HAP-1 (cell line): Measurements from ENCODE around the gene GTF2F2.
"Not testable (repeated sequence)": the region's sequence is repeated elsewhere in the genome, so short reads cannot be mapped to it uniquely, and the experiment has no call there.

Source experiments
- DNase-seq, 2 experiments: peaks; one replicate each; pipeline ENCODE4 v3.0.0-alpha.2; 2016 to 2020; ENCODE audit warnings: low spot score in 2 of 2
- H3K27me3 ChIP-seq: fragments of 250-450 bp; sonication (Bioruptor Pico); 2 replicates; pipeline ENCODE4 v1.5.1; 2020; ENCODE audit warnings: low read depth, mild to moderate bottlenecking, moderate library complexity
- H3K36me3 ChIP-seq: fragments of 250-450 bp; sonication (Bioruptor Pico); replicated peaks from 2 replicates; pipeline ENCODE4 v1.5.1; 2020; ENCODE audit warnings: mild to moderate bottlenecking
- H3K4me1 ChIP-seq: fragments of 250-450 bp; sonication (Bioruptor Pico); 2 replicates; pipeline ENCODE4 v1.5.1; 2020; ENCODE audit warnings: mild to moderate bottlenecking
- H3K4me3 ChIP-seq: fragments of 250-450 bp; sonication (Bioruptor Pico); 2 replicates; pipeline ENCODE4 v1.5.1; 2020; ENCODE audit warnings: mild to moderate bottlenecking, moderate library complexity
- H3K9me3 ChIP-seq: fragments of 250-450 bp; sonication (Bioruptor Pico); 2 replicates; pipeline ENCODE4 v1.5.1; 2020; ENCODE audit warnings: mild to moderate bottlenecking, moderate library complexity
- in situ Hi-C: fragments of 300-500 bp; cut with MboI; formaldehyde crosslinking; loops from 3 replicates; pipeline ENCODE4 v1.14.3; 2020; ENCODE audit warnings: low sequenced_read_pairs, inconsistent platforms, mixed read lengths

Gene GTF2F2

DNA sequence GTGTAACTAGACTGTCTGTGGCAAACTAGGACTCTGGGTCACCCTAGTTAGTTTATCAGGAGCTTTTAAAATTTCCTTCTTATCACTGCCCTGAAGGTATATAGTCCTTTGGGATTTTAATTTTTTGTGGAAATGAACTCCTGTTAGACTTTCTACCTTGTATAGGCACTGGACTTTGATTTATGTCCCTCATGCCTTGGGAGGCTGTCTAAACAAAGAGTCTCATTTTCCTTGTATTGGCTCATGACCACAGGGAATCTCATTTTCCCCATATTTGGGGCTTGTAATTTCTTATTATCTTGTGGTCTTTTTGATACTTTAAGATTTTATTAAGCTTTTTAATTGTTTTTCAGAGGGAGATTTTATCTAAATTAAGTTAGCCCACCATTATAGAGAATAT lies 59.1 kb downstream of the GTF2F2 start:
- DNase-seq, result no peak
- Histone ChIP-seq H3K4me3 (no peak overlapping the region), H3K9me3 (no peaks in the 10 kb centered on the region), H3K27me3 (no peaks in the 10 kb centered on the region), H3K36me3 (no peaks in the 10 kb centered on the region; the same call in 1 of the 2 replicates), H3K4me1 (no peaks in the 10 kb centered on the region)
- in situ Hi-C loops, result no loop called here

DNA sequence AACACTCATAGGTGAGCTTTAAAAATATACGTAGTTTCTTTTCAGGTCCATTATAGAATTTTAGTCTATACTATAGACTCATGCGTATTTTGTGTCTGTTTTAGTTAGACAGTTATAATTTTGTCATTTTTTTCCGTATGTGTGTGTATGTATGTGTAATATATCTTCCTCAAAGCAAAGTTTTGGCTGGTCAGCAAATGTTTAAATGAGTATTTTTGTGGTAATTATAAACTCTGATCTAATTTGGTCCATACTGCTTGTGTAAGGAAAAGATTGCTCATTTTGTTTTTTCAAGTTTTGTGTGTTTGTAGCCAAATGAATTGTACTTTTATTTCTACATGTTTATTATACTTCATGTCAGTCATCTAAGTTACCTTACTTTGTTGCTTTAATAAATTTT lies 60.0 kb downstream of the GTF2F2 start:
- DNase-seq, result no peak
- Histone ChIP-seq H3K4me3 (no peak overlapping the region), H3K9me3 (no peaks in the 10 kb centered on the region), H3K36me3 (no peaks in the 10 kb centered on the region; the same call in 1 of the 2 replicates), H3K4me1 (no peaks in the 10 kb centered on the region), H3K27me3 (no peaks in the 10 kb centered on the region)
- in situ Hi-C loops, result no loop called here

DNA sequence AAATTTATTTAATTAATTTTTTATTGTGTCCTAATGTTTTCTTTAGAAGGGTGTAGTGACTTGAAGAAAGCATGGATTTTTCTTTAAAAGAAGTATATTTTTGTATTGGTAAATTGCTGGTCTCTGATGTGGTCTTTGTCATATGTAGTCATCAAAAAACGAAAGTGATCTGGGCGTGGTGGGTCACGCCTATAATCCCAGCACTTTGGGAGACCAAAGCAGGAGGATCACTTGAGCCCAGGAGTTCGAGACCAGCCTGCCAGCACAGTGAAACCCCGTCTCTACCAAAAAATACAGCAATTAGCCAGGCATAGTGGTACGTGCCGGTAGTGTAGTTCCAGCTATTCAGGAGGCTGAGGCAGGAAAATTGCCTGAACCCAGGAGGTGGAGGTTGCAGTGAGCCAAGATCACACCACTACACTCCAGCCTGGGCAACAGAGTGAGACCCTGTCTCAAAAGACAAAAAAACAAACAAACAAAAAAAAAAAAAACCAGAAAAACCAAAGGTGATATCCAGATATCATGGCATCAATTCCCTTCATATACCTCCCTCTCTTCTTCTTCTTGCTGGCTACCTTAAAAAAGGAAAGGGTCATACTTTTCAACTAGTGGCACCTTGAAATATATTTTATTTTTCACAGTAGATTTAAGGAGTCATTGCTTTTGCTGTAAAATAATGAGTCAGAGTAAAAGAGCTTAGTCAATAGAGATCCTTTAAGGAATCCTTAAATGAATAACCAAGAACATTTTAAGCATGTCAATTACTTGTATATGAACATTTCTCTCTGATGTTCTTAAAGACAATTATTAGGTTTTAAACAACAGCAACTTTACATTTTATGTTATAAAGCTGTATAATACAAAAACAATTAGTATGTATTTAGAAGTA lies 60.6 kb downstream of the GTF2F2 start:
- Histone ChIP-seq H3K4me1 (no peaks in the 10 kb centered on the region), H3K9me3 (no peaks in the 10 kb centered on the region), H3K4me3 (no peak overlapping the region), H3K27me3 (no peaks in the 10 kb centered on the region), H3K36me3 (no peaks in the 10 kb centered on the region; the same call in 1 of the 2 replicates)
- DNase-seq, result no peak
- in situ Hi-C loops, result no loop called here

DNA sequence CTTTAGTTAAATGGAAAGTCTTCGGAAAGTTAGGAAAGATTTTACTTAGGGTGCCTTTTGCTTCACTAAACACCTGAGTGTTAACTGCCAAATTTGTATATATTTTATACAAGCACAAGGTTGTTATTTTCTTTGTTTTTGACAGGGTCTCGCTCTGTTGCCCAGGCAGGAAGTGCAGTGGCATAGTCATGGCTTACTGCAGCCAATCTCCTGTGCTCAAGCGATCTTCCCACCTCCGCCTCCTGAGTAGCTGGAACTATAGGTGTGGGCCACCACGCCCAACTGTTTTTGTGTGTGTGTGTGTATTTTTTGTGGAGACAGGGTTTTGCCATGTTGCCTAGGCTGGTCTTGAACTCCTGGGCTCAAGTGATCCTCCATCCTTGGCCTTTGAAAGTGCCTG lies 64.4 kb downstream of the GTF2F2 start:
- H3K27me3 ChIP-seq, result no peaks in the 10 kb centered on the region
- DNase-seq, result no peak
- H3K9me3 ChIP-seq, result no peaks in the 10 kb centered on the region
- no peaks in the 10 kb centered on the region for H3K4me1 ChIP-seq
- no peak overlapping the region for H3K4me3 ChIP-seq
- in situ Hi-C loops, result no loop called here
- H3K36me3 ChIP-seq, result no peaks in the 10 kb centered on the region; the same call in 1 of the 2 replicates

DNA sequence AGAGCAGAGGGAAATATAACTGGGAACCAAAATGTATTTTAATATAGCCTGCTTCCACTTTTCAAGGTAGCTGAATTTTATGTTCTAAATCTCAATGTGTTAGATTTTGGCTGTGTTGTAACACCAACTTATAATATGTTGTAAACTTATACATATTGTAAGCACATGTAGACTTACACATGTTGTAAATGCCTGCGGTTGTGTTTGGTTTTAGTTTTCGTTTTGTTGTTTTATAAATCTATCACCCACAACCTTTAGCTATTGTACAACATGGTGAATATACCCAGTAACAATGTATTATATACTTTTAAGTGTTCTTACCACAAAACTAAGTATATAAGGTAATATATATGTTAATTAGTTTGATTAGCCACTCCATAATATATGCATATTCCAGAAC lies 65.0 kb downstream of the GTF2F2 start:
- Histone ChIP-seq H3K27me3 (no peaks in the 10 kb centered on the region), H3K4me1 (no peaks in the 10 kb centered on the region), H3K9me3 (no peaks in the 10 kb centered on the region), H3K4me3 (no peak overlapping the region), H3K36me3 (no peaks in the 10 kb centered on the region; the same call in 1 of the 2 replicates)
- in situ Hi-C loops, result no loop called here
- no peak for DNase-seq

DNA sequence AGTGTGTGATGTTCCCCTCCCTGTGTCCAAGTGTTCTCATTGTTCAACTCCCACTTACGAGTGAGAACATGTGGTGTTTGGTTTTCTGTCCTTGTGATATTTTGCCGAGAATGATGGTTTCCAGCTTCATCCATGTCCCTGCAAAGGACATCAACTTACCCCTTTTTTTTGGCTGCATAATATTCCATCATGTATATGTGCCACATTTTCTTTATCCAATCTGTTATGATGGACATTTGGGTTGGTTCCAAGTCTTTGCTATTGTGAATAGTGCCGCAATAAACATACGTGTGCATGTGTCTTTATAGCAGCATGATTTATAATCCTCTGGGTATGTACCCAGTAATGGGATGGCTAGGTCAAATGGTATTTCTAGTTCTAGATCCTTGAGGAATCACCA lies 68.8 kb downstream of the GTF2F2 start:
- in situ Hi-C loops, H3K27me3 ChIP-seq, H3K9me3 ChIP-seq, H3K36me3 ChIP-seq, DNase-seq, H3K4me3 ChIP-seq: not testable (repeated sequence)
- H3K4me1 ChIP-seq, result peaks cover 15% of the 10 kb centered on the region

DNA sequence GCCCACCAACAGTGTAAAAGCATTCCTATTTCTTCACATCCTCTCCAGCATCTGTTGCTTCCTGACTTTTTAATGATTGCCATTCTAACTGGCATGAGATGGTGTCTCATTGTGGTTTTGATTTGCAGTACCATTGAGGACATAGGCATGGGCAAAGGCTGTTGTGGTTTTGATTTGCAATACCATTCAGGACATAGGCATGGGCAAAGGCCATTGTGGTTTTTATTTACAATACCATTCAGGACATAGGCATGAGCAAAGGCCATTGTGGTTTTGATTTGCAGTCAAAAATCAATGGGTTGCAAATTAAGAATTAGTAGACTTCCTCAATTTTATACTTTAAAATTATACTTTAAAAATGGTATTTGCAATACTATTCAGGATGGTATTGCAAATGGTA lies 69.2 kb downstream of the GTF2F2 start:
- H3K27me3 ChIP-seq, in situ Hi-C loops: not testable (repeated sequence)

DNA sequence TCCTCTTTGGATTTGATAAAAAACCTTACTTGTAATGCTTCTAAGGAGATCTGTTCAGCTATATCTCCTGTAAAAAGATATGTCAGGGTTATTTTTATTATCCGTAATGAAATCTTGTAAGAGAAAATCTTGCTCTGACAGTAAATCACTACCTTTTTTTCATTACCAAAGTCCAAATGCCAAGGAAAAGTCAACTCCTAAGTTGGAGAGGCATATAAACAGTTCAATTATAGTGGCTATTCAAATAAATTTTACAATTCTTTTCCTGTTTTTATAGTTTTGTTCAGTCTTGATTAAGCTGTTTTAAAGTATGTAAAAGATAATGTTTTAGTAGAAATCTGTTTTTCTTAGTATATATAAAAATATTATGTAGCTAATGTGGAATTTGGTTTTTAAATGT lies 71.6 kb downstream of the GTF2F2 start:
- Histone ChIP-seq H3K27me3 (no peaks in the 10 kb centered on the region), H3K9me3 (no peaks in the 10 kb centered on the region), H3K36me3 (no peaks in the 10 kb centered on the region), H3K4me3 (no peak overlapping the region), H3K4me1 (peaks cover 18% of the 10 kb centered on the region)
- in situ Hi-C loops, result no loop called here
- DNase-seq, result no peak

More for the DNA sequence above, 69.2 kb downstream of the GTF2F2 start:
- H3K9me3 ChIP-seq, DNase-seq, H3K36me3 ChIP-seq, H3K4me3 ChIP-seq: not testable (repeated sequence)
- H3K4me1 ChIP-seq, result peaks cover 15% of the 10 kb centered on the region

DNA sequence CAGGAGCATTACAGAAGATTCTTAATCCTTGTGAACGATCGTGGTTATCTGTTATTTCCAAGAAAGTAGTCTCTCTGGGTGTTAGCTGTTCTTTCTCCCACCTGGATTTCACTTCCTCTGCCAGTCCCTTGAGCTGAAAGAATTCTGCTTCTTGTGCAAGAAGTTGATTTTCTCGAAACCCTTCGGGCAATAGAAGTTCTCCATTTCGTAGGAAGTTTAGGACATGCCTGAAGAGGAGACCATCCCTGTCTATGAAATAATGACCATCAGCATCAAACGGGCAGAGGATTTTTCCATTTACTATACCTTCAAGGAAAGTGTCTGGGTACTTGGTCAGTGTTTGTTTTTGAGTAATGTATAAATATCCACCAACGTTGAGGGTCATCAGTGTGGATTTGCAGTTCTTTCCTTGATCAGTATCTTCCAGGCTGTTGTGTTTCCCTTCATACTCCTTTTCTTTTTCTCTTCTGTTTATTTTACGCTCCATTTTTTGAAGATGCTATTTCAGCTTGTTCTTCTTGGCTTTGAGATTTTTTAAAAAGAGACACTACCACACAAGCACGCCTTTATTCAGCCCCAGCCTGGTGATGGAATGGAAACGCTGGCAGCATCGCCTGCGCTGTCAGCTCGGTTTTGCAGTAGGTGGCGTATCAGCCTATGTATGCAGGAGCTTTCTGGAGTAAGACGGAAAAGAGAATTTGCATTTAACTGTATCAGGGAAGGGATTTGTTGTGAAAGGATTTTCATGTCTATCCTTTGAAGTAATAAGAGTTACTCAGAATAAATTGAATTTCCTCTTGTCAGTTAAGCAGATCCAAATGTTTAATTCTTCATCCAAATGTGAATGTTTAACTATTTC lies 74.0 kb downstream of the GTF2F2 start:
- peaks cover 18% of the 10 kb centered on the region for H3K4me1 ChIP-seq
- no peak overlapping the region for H3K4me3 ChIP-seq
- in situ Hi-C loops, result no loop called here
- DNase-seq, result peak; percentile 55 to 57
- no peaks in the 10 kb centered on the region for H3K27me3 ChIP-seq
- no peaks in the 10 kb centered on the region for H3K9me3 ChIP-seq
- no peaks in the 10 kb centered on the region; the same call in 1 of the 2 replicates for H3K36me3 ChIP-seq

DNA sequence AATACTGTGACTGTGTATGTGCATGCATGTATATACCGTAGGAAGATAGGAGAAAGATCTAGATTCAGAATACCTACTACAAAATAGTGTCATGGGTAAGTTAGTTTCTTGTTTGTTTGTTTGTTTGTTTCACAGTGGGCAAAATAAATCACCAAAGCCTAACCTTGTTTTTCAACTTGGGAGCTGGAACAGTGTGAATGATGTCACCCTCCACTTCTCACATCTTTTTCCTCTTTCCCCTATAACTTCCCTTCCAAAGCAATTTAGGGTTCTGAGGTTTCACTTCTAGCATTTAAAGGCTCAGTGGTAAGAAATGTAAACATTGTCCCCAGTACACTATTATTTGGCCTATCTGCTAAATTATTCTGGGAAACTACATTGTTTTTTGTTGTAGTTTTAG lies 75.1 kb downstream of the GTF2F2 start:
- no peaks in the 10 kb centered on the region for H3K27me3 ChIP-seq
- in situ Hi-C loops, result no loop called here
- no peak for DNase-seq
- H3K9me3 ChIP-seq, result no peaks in the 10 kb centered on the region
- H3K36me3 ChIP-seq, result no peaks in the 10 kb centered on the region; the same call in 1 of the 2 replicates
- peaks cover 18% of the 10 kb centered on the region for H3K4me1 ChIP-seq
- no peak overlapping the region for H3K4me3 ChIP-seq

DNA sequence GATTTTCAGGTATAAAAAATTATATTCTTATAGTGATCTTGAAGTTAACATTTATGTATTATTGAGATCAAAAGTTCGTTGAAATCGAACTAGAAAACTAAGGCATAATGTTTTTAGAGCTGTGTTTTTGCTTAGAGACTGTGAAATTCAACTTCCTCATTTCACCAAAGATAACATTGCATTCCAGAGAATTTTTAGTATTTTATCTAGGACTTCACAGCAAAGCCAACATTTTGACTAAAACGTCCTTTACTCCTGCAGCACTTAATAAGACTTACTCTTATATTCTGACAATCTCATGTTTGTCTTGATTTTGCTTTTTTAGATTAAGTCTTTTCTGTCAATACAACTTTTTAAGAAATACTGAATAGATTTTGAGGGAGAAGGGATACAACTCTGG lies 75.8 kb downstream of the GTF2F2 start:
- no peak for DNase-seq
- Histone ChIP-seq H3K27me3 (no peaks in the 10 kb centered on the region), H3K36me3 (no peaks in the 10 kb centered on the region; the same call in 1 of the 2 replicates), H3K4me1 (peaks cover 18% of the 10 kb centered on the region), H3K9me3 (no peaks in the 10 kb centered on the region), H3K4me3 (no peak overlapping the region)
- in situ Hi-C loops, result no loop called here

DNA sequence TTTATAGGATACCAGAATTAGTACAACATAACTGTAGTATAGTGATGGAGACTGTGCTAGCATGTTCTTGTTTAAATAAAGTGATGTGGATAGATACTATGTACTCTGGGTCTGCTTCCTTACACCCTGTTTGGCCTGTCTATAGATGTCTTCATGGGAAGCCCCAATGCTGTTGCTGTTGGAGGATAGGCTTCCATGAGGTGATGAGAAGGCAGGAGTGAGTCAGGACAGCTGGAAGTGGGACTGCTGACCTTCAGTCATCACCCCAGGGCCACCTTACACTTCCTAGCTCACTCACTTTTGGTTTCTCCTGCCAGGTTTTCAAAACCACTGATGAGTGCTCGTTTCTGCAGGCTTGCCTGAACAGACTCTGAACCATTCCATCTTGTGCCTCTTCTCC lies 76.3 kb downstream of the GTF2F2 start:
- no peak for DNase-seq
- in situ Hi-C loops, result no loop called here
- Histone ChIP-seq H3K9me3 (no peaks in the 10 kb centered on the region), H3K4me3 (no peak overlapping the region), H3K36me3 (no peaks in the 10 kb centered on the region; the same call in 1 of the 2 replicates), H3K4me1 (peaks cover 18% of the 10 kb centered on the region), H3K27me3 (no peaks in the 10 kb centered on the region)

DNA sequence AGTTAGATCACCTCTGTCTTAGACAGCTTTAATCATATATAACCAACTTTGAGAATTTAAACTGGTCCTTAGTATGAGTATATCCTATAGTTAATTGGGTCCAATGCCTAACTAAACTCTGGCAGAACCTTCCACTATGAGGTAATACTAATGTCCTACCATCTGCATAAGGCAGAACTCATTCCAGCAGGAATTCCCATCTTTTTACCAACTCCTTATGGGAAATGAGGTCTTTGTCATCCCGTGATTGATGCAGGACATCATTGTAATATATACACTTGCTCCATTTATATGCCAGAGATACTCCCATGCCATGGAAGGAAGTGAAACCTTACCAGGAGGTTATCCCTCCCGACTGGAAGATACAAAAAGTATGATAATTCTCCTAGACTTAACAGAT lies 77.7 kb downstream of the GTF2F2 start:
- Histone ChIP-seq H3K36me3 (no peaks in the 10 kb centered on the region; the same call in 1 of the 2 replicates), H3K9me3 (no peaks in the 10 kb centered on the region), H3K27me3 (no peaks in the 10 kb centered on the region), H3K4me3 (no peak overlapping the region), H3K4me1 (peaks cover 8% of the 10 kb centered on the region)
- in situ Hi-C loops, result no loop called here
- DNase-seq, result no peak

DNA sequence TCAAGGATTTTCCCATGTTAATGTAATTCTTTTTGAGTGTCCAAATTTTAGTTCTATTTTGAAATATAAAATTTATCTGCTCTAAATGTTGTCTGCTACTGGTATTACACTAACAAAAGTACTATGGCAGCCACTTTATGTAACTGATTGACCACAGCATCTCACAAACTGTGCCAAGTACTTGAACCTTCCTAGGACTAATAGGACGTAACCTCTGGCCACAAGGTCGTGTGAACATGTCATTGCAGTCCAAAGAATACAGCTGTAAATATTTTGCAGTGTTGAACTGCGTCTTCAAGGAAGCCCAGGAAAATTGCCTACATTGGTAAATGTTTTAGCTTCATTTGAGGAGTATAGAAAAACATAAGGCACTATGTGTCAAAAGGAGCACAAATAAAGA lies 78.6 kb downstream of the GTF2F2 start:
- no peak overlapping the region for H3K4me3 ChIP-seq
- H3K36me3 ChIP-seq, result no peaks in the 10 kb centered on the region; the same call in 1 of the 2 replicates
- peaks cover 3% of the 10 kb centered on the region for H3K4me1 ChIP-seq
- in situ Hi-C loops, result no loop called here
- DNase-seq, result no peak
- H3K27me3 ChIP-seq, result no peaks in the 10 kb centered on the region
- no peaks in the 10 kb centered on the region for H3K9me3 ChIP-seq
